DMS153 treated with DMSO at 0.1 percent for 48 hours (cell line): Measurements from ENCODE around the gene FHL1.
"Not testable (repeated sequence)": the region's sequence is repeated elsewhere in the genome, so short reads cannot be mapped to it uniquely, and the experiment has no call there.

ENCODE experiments used
- DNase-seq: peaks from one replicate; lab custom pipeline; 2025; ENCODE audit not compliant: unreplicated experiment; lab: John Stamatoyannopoulos, UW

FHL1 gene

DNA sequence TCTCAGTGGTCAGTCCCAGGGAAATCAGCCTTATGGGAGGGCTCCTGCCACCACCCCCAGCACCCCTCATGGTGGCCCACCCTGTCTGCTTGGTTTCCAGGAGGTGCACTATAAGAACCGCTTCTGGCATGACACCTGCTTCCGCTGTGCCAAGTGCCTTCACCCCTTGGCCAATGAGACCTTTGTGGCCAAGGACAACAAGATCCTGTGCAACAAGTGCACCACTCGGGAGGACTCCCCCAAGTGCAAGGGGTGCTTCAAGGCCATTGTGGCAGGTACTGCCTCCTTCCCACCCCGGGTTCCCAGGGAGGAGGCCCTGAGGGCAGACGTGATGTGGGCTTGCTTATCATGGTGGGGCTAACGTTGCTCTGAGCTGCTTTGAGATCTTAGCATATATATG lies 59.6 kb downstream of the FHL1 start:
- DNase-seq: no peak

DNA sequence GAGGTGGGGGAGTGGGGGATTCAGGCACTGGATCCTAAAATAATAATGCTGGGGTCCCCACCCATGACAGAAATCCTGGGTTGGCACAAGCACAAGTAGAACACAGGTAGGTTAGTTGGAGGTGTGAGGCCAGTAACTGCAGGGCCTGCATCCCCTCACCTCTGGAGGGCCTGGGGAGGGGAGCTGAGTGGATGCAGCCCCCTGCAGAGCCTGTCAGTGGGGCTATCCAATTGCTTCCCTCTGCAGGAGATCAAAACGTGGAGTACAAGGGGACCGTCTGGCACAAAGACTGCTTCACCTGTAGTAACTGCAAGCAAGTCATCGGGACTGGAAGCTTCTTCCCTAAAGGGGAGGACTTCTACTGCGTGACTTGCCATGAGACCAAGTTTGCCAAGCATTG lies 60.2 kb downstream of the FHL1 start:
- DNase-seq: no peak

DNA sequence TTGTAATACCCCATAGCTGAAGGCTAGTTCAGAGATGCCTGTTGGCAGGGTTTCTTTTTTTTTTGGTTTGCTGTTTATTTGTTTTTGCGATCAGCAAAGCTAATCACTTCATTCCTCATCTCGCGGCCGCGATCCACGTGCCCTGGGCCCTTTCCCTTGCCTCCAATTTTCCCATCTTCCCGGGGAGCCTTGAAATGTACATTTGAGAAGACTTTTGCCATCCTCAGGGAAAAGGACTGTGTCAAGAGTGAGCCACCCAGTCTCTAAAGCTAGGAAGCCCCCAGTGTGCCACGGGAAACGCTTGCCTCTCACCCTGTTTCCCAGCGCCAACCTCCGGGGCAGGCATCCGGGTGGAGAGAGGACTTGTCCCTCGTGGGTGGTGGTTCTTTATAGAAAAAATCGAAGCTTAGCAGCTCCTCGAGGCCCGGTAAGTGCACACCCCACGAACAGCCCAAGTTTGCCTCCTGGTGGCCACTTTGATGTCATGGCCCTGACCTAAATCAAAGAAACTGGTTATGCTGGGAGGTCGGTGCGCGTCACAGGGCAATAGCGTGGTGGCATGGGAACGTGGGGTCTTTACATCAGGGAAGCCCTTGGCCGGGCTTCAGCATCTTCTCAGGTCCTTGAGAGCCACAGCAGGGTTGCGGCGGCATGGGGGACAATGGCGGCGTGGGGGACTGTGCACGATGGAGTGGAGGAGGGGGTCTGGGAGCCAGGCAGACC lies 61.8 kb downstream of the FHL1 start:
- no peak for DNase-seq

DNA sequence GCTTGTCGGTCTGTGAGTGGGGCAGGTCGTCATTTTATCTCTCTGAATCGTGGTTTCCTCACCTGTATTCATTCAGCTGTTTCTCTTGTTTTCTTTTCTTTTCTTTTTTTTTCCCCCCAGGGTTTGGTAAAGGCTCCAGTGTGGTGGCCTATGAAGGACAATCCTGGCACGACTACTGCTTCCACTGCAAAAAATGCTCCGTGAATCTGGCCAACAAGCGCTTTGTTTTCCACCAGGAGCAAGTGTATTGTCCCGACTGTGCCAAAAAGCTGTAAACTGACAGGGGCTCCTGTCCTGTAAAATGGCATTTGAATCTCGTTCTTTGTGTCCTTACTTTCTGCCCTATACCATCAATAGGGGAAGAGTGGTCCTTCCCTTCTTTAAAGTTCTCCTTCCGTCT lies 62.4 kb downstream of the FHL1 start:
- DNase-seq: no peak

DNA sequence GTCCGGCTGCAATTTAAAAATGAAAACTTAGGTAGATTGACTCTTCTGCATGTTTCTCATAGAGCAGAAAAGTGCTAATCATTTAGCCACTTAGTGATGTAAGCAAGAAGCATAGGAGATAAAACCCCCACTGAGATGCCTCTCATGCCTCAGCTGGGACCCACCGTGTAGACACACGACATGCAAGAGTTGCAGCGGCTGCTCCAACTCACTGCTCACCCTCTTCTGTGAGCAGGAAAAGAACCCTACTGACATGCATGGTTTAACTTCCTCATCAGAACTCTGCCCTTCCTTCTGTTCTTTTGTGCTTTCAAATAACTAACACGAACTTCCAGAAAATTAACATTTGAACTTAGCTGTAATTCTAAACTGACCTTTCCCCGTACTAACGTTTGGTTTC lies 62.9 kb downstream of the FHL1 start:
- DNase-seq: no peak

DNA sequence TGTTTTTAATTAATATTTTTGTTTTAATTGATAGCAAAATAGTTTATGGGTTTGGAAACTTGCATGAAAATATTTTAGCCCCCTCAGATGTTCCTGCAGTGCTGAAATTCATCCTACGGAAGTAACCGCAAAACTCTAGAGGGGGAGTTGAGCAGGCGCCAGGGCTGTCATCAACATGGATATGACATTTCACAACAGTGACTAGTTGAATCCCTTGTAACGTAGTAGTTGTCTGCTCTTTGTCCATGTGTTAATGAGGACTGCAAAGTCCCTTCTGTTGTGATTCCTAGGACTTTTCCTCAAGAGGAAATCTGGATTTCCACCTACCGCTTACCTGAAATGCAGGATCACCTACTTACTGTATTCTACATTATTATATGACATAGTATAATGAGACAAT lies 63.5 kb downstream of the FHL1 start:
- DNase-seq: no peak

DNA sequence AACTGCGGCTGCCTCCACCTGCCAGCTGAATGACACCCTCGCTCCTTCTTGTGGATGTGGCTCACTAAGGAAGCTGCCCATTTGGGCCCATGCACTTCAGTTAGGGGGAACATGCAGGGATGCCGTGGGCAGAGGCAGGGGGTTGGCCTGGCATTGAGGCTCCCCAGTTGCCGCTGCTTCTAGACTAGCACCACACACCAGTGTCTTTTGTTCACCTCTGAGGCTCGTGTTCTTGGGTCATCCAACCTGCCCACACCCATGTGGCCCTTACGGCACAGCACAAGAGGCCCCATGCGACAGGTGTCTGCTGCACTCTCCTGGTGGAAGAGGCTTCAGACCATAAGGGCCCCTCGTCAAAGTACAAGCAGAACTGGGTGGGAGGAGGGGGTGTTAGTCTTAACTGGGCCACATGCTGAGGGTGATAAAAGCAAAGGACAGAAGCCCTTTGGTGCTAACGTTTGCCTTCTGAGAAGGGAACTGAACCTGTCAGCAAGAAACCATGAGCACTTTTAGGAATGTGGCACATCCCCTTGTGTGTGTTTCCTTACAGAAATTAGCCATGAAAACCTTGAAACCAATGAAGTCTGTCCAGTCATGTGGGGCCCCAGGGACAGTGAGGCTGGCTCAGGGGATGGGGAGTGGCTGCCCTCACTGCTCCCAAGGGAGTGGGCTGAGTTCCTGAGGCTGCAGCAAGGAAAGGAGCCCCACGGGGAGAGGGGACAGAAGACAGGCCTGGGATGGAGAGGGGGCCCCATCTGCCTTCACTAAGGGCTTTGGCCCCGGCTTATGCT lies 64.6 kb downstream of the FHL1 start:
- DNase-seq: no peak

DNA sequence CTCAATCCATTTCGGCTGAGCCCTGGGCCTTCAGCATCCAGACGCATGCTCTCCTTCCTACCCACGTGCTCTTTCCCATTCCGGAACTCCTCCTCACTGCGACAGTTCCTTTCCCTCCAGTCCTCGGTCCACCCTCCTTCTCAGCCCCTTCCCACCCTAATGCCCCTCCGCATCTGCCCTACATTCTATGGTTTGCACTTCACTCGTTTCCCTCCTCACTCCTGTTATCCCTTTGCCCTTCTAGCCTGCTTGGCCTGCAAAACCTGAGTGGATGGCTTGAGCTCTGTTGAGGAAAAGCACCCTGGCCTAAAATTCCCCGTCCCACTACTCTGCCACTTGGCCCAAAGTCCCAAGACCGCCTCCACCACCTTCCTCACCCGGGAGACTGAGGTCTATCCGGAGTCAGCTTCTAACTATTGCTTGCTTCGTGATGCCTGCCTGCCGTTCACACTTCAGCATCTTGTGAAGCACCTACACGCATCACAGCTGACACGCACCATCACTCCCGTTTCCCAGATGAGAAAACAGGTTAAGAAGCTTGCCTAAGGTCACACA lies 65.3 kb downstream of the FHL1 start:
- no peak for DNase-seq

DNA sequence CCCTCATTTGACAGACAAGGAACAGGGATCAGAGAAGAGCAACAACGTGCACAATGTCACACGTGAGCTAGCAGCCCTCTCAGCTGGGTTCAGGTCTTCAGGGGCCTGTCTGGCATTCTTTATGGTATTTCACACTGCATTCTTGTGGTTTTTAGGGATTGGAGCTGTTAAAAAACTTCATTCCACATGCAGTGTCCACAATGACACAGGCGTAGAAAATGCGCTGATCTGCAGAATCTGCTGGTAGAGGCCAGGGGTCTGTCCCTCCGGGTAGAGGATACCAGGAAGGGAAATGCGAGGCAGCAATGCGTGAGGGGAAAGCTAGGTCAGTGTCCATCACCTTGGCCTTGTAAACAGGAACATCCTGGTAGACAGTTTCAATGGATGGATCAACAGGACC lies 67.2 kb downstream of the FHL1 start:
- DNase-seq: no peak

DNA sequence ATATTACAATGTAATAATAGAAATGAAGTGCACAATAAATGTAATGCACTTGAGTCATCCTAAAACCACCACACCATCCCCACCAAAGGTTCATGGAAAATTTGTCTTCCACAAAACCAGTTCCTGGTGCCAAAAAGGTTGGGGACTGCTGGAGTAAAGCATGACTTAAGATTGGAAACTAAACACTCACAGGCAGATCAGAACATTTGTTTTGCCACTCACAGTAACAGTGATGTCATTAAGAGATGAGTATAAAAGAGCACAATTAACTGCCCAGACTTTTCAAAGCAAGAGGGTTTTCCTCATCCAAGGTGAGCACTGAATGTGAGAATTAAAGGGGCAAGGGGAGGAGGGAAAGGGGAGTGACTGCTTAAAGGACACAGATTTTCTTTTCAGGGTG lies 68.2 kb downstream of the FHL1 start:
- no peak for DNase-seq

DNA sequence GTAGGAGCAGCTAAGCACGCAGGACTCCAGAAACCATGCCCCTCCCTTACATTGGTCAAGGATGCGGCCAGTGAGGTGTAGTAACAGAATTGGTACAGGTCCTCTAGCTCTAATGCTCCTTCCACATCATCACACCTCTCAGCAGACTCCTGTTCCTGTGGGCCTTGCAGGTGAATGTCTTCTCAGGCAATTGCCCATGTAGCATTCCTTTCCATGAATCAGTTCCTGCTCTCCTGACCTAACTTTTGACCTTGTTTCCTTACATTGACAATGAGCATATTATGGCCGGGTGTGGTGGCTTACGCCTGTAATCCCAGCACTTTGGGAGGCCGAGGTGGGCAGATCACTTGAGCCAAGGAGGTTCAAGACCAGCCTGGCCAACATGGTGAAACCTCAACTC lies 72.6 kb downstream of the FHL1 start:
- DNase-seq: no peak

DNA sequence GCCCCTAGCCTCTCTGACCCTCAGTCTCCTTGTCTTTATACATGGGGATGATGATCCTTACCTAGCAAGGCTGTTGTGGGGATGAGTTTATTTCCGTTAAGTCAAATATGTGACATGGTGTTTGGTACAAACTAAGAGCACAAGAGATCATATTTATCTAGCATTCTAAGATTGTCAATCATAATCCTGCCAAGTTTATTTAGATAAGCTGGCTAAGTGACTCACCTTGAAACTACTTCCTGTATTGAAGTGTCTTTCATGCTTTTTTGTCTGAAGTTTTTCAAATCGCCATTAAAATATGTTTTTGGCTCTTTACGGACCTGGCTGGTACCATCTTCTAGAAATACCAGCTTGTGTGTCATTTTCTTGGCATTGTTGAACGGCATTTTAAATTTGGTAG lies 73.2 kb downstream of the FHL1 start:
- no peak for DNase-seq

DNA sequence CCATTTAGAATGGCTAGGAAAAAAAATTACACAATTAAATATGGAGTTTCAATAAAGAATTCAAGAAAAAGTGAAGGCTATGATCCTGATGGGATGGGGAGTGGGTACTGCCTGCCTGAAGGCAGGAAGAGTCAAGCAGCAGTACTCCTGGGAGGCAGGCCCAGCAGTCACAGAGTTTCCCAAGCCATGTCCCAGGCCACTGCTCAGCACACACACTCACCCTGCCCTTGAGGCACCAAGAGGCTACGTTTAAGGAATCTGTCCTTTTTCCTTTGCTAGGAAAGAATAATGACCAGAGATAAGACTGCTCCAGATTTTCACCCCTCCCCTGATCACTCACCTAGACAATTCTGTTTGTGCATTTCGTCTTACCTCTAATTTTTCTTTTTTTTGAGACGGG lies 73.6 kb downstream of the FHL1 start:
- DNase-seq: no peak

DNA sequence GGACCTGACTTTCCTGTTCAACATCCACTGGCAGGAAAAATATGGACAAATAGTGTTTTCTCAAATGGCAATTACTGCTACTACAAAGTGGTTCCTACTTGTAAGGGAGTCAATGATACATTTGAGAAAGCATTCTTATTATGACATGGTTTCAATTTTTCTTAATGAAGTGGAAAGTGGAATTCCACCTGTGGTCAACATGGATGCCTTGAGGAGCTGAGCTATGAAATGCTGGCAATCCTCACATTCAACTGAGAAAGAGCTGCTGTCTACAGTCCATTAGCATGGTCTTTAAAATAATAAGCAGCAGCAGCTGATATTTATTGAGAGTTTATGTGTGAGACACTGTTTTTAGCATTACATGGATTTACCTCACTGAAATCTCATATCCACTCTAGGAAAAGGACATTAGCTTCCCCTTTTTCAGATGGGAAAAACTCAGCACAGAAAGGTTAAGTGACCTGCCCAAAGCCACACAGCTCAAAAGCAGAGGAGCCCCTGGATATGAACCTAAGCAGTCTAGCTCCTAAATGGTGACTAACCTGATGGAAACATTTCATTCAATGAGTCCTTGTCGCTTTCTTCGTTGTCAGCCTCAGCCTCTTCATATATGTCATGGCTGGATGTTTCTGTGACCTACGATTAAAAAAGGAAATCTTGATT lies 74.6 kb downstream of the FHL1 start:
- no peak for DNase-seq

DNA sequence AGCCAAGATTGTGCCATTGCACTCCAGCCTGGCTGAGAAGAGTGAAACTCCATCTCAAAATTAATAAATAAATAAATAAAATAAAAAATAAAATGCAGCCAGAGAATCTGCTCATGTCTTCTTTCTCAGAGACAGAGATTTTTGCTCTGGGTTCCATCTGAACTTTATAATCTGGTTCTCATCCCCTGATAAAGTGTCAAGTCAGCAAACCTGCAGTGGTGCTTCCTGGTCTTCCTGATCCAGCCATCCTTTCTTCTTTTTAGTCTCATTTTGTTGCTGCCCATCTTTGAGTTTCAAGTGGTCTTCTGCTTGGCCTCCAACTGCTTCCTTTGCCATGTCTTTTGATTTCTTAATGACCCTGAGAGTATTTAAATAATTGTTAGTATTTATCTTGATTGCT lies 79.7 kb downstream of the FHL1 start:
- no peak for DNase-seq

DNA sequence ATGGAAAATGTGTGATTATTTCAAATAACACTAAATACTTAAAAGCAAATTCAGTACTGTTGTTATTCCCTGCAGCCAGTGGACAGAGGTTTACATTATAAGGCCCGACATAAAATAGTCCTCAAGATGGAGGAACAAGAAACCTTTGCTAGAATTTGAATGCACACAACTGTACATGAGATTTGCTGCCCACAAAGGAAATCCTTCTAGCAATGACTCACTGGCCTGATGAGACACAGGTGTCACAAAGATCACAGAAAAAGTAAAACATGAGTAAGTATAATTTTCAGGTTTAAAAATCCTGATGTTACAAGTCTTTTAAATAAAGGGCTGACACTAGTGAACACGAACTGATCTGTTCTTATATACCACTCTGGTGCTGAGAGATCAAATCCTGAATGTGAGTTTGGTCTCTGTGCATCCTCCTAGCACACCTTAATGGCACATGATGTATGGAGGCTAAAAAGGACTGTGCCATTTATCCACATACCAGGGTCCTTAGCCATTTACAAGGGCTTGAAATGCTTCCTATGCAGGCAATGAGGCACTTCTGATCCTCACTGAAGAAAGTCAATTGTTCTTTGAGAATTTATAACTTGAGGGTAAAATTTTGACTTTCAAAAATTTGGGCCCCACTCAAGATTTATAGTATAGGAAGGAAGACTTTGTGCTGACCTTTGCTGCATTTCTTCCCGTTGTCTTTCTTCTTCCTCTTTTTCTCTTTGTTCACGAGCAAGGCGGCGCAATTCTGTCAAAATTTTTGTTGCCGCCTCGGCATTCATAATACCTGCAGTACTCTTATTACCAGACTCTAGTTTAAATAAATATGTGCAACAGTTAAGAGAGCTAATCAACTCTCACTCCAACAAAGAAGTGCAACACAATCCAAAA lies 80.9 kb downstream of the FHL1 start:
- DNase-seq: no peak

DNA sequence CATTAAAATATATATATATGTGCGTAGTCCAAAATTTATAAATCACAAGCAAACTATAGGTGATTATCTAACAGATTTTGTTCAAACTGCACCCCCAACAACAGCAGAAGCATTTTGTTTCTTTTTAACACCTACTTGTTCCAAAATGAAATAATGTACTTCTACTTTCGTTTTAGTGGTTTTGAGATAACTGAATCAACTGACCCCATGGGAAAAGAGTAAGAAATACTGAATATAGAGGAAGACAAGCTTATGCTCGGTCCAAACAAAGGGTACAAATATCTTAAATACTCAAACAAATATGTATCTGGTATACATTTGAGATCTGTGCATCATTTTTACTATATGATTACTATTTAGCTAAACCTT lies 81.5 kb downstream of the FHL1 start:
- no peak for DNase-seq

DNA sequence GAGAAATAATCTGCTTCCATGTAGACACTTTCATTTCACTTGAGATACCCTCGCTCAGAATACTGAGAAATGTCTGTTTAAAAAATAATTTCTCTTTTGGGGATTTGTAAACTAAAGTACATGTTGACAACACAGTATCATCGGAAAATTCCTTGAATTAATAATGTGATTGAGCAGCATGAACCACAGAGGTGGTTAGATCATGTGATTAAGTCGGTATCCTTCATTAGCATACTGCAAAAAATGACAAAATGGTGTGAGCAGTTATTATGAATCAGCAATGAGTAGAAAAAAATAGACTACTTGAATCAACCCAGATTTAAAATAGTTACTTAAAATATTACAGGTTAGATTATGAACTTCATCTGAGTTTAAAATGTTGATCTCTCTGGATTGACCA lies 89.7 kb downstream of the FHL1 start:
- DNase-seq: no peak

DNA sequence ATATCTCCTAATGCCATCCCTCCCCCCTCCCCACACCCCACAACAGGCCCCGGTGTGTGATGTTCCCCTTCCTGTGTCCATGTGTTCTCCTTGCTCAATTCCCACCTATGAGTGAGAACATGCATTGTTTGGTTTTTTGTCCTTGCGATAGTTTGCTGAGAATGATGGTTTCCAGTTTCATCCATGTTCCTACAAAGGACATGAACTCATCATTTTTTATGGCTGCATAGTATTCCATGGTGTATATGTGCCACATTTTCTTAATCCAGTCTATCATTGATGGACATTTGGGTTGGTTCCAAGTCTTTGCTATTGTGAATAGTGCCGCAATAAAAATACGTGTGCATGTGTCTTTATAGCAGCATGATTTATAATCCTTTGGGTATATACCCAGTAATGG lies 90.5 kb downstream of the FHL1 start:
- not testable (repeated sequence) for DNase-seq

DNA sequence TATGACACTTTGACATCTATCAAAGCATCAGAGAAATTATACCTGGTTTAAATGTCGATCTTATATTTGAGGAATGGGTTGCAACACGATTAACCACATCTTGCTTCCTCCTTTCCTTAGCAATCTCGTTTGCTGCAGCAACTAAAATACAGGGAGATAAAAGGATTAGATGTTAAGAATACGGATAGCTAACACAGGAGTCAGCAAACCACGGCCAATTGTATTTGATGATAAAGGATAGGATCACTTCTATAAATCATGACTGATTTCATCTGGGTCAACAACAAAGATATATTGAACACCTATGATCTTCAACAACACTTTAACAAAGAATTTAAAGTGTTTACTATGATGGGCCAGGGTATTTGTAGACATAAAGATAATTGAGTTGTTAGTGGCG lies 98.9 kb downstream of the FHL1 start:
- no peak for DNase-seq
